Measurements from ENCODE around the gene PIGO.

Gene PIGO

DNA sequence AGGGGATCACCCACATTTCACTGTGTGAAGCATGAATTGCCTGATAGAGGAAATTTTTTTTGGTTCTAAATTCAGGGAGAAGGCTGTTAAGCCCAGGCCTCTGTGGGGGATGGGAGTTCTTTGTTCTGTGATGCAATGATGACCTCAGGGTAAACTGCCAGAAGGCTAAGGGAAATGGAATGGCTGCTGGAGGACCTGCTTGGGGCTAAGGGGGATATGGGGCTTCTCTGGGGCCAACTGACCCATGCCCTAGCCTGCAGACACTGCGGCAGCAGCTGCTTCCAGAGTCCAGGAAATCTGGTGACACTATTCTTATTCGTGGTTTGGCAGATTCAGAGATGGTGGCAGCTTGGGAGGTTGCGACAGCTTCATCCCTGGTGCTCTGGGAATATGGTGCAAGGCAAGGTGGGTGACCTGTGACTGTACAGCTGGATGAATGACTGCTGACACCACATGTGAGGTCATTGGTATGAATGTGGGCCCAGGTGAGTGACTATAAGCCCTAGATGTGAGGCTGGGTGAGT is 54.2 kb downstream of the PIGO start:
- peak in 1 of 2 experiments; percentile 37 for DNase-seq (ENCODE audit: low read depth in 1 of 2, low spot score in 1 of 2)

More for the DNA sequence above, 54.2 kb downstream of the PIGO start:
- no peak for TF ChIP-seq SPI1 (IDR thresholded peaks at IDR 0.05; ENCODE audit: borderline replicate concordance, low read depth)
- TF ChIP-seq, protein P1, sequence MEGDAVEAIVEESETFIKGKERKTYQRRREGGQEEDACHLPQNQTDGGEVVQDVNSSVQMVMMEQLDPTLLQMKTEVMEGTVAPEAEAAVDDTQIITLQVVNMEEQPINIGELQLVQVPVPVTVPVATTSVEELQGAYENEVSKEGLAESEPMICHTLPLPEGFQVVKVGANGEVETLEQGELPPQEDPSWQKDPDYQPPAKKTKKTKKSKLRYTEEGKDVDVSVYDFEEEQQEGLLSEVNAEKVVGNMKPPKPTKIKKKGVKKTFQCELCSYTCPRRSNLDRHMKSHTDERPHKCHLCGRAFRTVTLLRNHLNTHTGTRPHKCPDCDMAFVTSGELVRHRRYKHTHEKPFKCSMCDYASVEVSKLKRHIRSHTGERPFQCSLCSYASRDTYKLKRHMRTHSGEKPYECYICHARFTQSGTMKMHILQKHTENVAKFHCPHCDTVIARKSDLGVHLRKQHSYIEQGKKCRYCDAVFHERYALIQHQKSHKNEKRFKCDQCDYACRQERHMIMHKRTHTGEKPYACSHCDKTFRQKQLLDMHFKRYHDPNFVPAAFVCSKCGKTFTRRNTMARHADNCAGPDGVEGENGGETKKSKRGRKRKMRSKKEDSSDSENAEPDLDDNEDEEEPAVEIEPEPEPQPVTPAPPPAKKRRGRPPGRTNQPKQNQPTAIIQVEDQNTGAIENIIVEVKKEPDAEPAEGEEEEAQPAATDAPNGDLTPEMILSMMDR (IDR thresholded peaks at IDR 0.05; ENCODE audit: insufficient read depth, low read length) = no peak
- TF ChIP-seq POLR2AphosphoS5 (IDR thresholded peaks at IDR 0.05; ENCODE audit: low read depth) = no peak
- TF ChIP-seq, protein P2, sequence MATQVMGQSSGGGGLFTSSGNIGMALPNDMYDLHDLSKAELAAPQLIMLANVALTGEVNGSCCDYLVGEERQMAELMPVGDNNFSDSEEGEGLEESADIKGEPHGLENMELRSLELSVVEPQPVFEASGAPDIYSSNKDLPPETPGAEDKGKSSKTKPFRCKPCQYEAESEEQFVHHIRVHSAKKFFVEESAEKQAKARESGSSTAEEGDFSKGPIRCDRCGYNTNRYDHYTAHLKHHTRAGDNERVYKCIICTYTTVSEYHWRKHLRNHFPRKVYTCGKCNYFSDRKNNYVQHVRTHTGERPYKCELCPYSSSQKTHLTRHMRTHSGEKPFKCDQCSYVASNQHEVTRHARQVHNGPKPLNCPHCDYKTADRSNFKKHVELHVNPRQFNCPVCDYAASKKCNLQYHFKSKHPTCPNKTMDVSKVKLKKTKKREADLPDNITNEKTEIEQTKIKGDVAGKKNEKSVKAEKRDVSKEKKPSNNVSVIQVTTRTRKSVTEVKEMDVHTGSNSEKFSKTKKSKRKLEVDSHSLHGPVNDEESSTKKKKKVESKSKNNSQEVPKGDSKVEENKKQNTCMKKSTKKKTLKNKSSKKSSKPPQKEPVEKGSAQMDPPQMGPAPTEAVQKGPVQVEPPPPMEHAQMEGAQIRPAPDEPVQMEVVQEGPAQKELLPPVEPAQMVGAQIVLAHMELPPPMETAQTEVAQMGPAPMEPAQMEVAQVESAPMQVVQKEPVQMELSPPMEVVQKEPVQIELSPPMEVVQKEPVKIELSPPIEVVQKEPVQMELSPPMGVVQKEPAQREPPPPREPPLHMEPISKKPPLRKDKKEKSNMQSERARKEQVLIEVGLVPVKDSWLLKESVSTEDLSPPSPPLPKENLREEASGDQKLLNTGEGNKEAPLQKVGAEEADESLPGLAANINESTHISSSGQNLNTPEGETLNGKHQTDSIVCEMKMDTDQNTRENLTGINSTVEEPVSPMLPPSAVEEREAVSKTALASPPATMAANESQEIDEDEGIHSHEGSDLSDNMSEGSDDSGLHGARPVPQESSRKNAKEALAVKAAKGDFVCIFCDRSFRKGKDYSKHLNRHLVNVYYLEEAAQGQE (IDR thresholded peaks at IDR 0.05; ENCODE audit: insufficient replicate concordance, low read depth) = no peak
- no peak for TF ChIP-seq GABPA (IDR thresholded peaks at IDR 0.05; ENCODE audit: low read depth)
- H3K4me3 ChIP-seq (replicated peaks; ENCODE audit: insufficient read depth, low read length) = no peak overlapping the region
- H3K27ac ChIP-seq (replicated peaks) = peak overlapping the region; percentile 14; the same call in 1 of the 2 replicates
- no peaks in the 10 kb centered on the region for H3K27me3 ChIP-seq (ENCODE audit: insufficient read depth, poor library complexity, severe bottlenecking)

Data from HL-60 (cell line).